ENCODE data around the gene CBX5. TPM values are rescaled to one million over a fixed set of nuclear protein-coding genes. Genes with fewer than 3 reads are reported as not detected.

CBX5 gene
- total and polyA plus RNA-seq, 9 of the 15 experiments (the other 6 are each of a cell fraction or from before 2014, with no cell fraction given) = 32.6 to 102 (median 59.2) TPM

GRCh38 chr12:54299515-54300224, 19.7 kb upstream of the CBX5 start (continued):
- TF ChIP-seq ATF6 (CRISPR knock-in tag; IDR thresholded peaks at IDR 0.05) (0 out of 2 replicates have a peak, but pooled peaks have one; percentile 31), MLLT1 (IDR thresholded peaks at IDR 0.05) (peak; percentile 37 to 77; a peak in 2 of 4 replicates), USF2 (CRISPR knock-in tag; IDR thresholded peaks at IDR 0.05) (no peak), RFX7 (CRISPR knock-in tag; IDR thresholded peaks at IDR 0.05) (no peak), CEBPB (tag; IDR thresholded peaks at IDR 0.05) (0 out of 2 replicates have a peak, but pooled peaks have one; percentile 21), CBX5 (IDR thresholded peaks at IDR 0.05; ENCODE audit: borderline replicate concordance, low read depth) (no peak), BDP1 (IDR thresholded peaks at IDR 0.05; ENCODE audit: insufficient read depth, insufficient read length) (no peak), FOXP4 (CRISPR knock-in tag; IDR thresholded peaks at IDR 0.05; ENCODE audit: borderline replicate concordance) (no peak), DEAF1 (CRISPR knock-in tag; IDR thresholded peaks at IDR 0.05) (no peak), SMARCA4 (IDR thresholded peaks at IDR 0.05) (no peak), ASH1L (IDR thresholded peaks at IDR 0.05; ENCODE audit: borderline replicate concordance, low read depth, partially characterized antibody) (no peak), ZBTB8A (IDR thresholded peaks at IDR 0.05; ENCODE audit: partially characterized antibody) (no peak), RBBP5 (IDR thresholded peaks at IDR 0.05; ENCODE audit: borderline replicate concordance, insufficient read depth, low read length, poor library complexity, severe bottlenecking) (peak; percentile 17), ELF2 (CRISPR knock-in tag; IDR thresholded peaks at IDR 0.05) (0 out of 2 replicates have a peak, but pooled peaks have one; percentile 56), DNMT1 (IDR thresholded peaks at IDR 0.05) (no peak), ZNF695 (CRISPR knock-in tag; IDR thresholded peaks at IDR 0.05) (no peak), POU5F1 (IDR thresholded peaks at IDR 0.05; ENCODE audit: borderline replicate concordance, low read depth, low read length, partially characterized antibody) (no peak), POLR2A (conservative IDR thresholded peaks at IDR 0.05) (no peak; the same call in 1 of the 2 replicates), ZNF232 (CRISPR knock-in tag; IDR thresholded peaks at IDR 0.05) (no peak), TGIF2 (CRISPR knock-in tag; IDR thresholded peaks at IDR 0.05) (no peak)
